Posterior vena cava (tissue), 2 donors: Measurements from ENCODE around the gene C19orf47. TPM values are rescaled to one million over a fixed set of nuclear protein-coding genes. Genes with fewer than 3 reads are reported as not detected.
"Not testable (repeated sequence)": the region's sequence is repeated elsewhere in the genome, so short reads cannot be mapped to it uniquely, and the experiment has no call there.

ENCODE experiments used
- DNase-seq: peaks from one replicate; pipeline ENCODE4 v3.0.0-alpha.2; 2020; ENCODE audit warnings: low spot score
- intact Hi-C, 2 donors: fragments of 100-400 bp; cut with DNase I; formaldehyde crosslinking; loops; one replicate each; pipeline versions ENCODE4 v1.14.1 to v1.14.2; 2022 to 2023
- total RNA-seq, 2 donors: library from RNA; stranded (reverse); fragmentation: NEBNext Ultra II Directional; extraction: Animal tissue kit (Norgen Biotek cat#: 25700); gene quantifications; one replicate each; pipeline ENCODE4 v1.2.1, GENCODE V29; 2021
- donor health status: DM: yes; HTN: yes; CAD: no.
- donor health status: DM: yes; HTN: yes; CAD: no.

Gene C19orf47
- total RNA-seq, 2 donors from 2014 or later, result 13.2 to 16.9 TPM

GRCh38 chr19:40358773-40359172 is 10.6 kb upstream of the C19orf47 start:
- intact Hi-C loops, result no loop called here
- no peak for DNase-seq

- intact Hi-C loops, result no loop called here
- DNase-seq, result no peak
These were observed 9.4 kb upstream of the C19orf47 start for GRCh38 chr19:40357640-40358039.

- no peak for DNase-seq
- intact Hi-C loops, result no loop called here
These were observed 8.7 kb upstream of the C19orf47 start for GRCh38 chr19:40356681-40357595.

- intact Hi-C loops, result no loop called here
- DNase-seq, result no peak
These were observed 7.9 kb upstream of the C19orf47 start for GRCh38 chr19:40355975-40356680.

- DNase-seq, result no peak
- intact Hi-C loops, result loop anchor here in 1 of 2 donors (10.0 kb wide), 1 partner anchor 96 kb away; the partner anchor contains the start of gene SERTAD3
These were observed 837 bp upstream of the C19orf47 start for GRCh38 chr19:40348961-40349507.

- intact Hi-C loops, result loop anchor here in 1 of 2 donors (10.0 kb wide), 1 partner anchor 100 kb away; the partner anchor contains the start of gene SERTAD3
- no peak for DNase-seq
These were observed 3.8 kb downstream of the C19orf47 start for GRCh38 chr19:40344422-40344821.

GRCh38 chr19:40342644-40343311 is 5.4 kb downstream of the C19orf47 start:
- no peak for DNase-seq

GRCh38 chr19:40341601-40342482 is 6.4 kb downstream of the C19orf47 start:
- no peak for DNase-seq
- intact Hi-C loops, result loop anchor here in 1 of 2 donors (10.0 kb wide), 1 partner anchor 103 kb away; the partner anchor contains the start of gene SERTAD3

More at GRCh38 chr19:40342644-40343311, 5.4 kb downstream of the C19orf47 start:
- intact Hi-C loops, result loop anchor here in 1 of 2 donors (10.0 kb wide), 1 partner anchor 102 kb away; the partner anchor contains the start of gene SERTAD3

GRCh38 chr19:40339018-40339728 is 9.0 kb downstream of the C19orf47 start:
- DNase-seq, result no peak
- intact Hi-C loops, result no loop called here

- DNase-seq, result no peak
- intact Hi-C loops, result loop anchor here in 1 of 2 donors (2.0 kb wide), 1 partner anchor 31 kb away; no protein-coding TSS in a partner anchor
These were observed 10.6 kb downstream of the C19orf47 start for GRCh38 chr19:40337594-40337993.

- no peak for DNase-seq
- intact Hi-C loops, result loop anchor here in 1 of 2 donors (2.0 kb wide), 1 partner anchor 30 kb away; no protein-coding TSS in a partner anchor
These were observed 11.1 kb downstream of the C19orf47 start for GRCh38 chr19:40337107-40337506.

GRCh38 chr19:40336601-40336900 is 11.6 kb downstream of the C19orf47 start:
- intact Hi-C loops, result loop anchor here in 1 of 2 donors (2.0 kb wide), 1 partner anchor 30 kb away; no protein-coding TSS in a partner anchor
- DNase-seq, result no peak

GRCh38 chr19:40335855-40336600 is 12.2 kb downstream of the C19orf47 start:
- intact Hi-C loops, result loop anchor here in 1 of 2 donors (2.0 kb wide), 1 partner anchor 29 kb away; no protein-coding TSS in a partner anchor
- no peak for DNase-seq

- intact Hi-C loops, result no loop called here
These were observed 13.1 kb downstream of the C19orf47 start for GRCh38 chr19:40335101-40335500.

GRCh38 chr19:40333083-40333482 is 15.1 kb downstream of the C19orf47 start:
- intact Hi-C loops, DNase-seq: not testable (repeated sequence)

More at GRCh38 chr19:40335101-40335500, 13.1 kb downstream of the C19orf47 start:
- no peak for DNase-seq

GRCh38 chr19:40332669-40333068 is 15.5 kb downstream of the C19orf47 start:
- DNase-seq, result no peak
- intact Hi-C loops, result no loop called here

- DNase-seq, result no peak
- intact Hi-C loops, result no loop called here
These were observed 17.1 kb downstream of the C19orf47 start for GRCh38 chr19:40331052-40331451.
